ENCODE data around the gene CD6. TPM values are rescaled to one million over a fixed set of nuclear protein-coding genes. Genes with fewer than 3 reads are reported as not detected.
A peak's percentile ranks its signal among the peaks of the same experiment; 100 is the strongest.

The CD6 gene
- total and polyA plus RNA-seq, 2 of the 8 experiments (the other 6 are each of a cell fraction or from before 2014, with no cell fraction given), result 0.03 TPM; not detected in 1

DNA sequence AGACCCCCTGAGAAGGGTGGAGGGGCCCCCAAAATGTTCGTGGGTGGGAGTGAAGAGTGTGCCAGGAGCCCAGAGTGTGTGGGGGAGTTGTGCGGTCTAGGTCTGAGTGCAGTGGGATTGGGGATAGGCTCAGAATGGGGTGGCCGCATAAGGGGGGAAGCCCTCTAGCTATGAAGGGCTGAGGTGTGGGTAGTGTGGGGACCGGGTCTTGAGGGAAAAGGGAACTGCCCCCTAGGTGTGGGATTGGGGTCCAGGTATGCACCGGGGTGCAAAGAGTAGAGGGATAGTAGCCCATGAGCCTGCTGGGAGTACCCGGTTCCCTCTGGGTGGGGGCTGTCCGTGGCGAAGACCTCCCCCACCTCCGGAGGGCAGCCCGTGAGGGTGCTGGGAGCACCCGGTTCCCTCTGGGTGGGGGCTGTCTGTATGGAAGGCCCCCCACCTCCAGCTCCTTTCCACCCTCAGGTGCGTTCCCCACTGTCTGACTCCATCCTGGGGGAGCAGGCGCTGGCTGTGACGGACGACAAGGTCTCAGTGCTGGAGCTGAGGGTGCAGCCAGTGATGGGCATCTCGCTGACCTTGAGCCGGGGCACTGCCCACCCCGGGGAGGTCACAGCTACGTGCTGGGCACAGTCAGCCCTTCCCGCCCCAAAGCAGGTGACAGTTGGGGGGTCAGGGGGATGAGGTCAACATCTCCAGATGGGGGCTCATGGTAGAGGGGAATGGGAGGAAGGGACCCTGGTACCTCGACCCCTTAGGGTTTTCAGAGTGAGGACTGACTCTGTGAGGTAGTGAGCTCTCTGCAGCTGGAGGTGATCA, 36.5 kb upstream of the CD6 start:
- H3K23ac ChIP-seq (ENCODE audit: insufficient read length), result no peak overlapping the region

More for the DNA sequence above, 36.5 kb upstream of the CD6 start:
- Histone ChIP-seq H4K20me1 (replicated peaks in 1 of 2; ENCODE audit: control insufficient read depth in 1 of 2, insufficient read depth in 2 of 2, low read length in 2 of 2) (peaks cover 3 to 7% of the 10 kb centered on the region in 2 experiments), H2BK120ac (replicated peaks; ENCODE audit: low read depth, low read length) (no peak overlapping the region), H2BK12ac (ENCODE audit: low read depth, low read length) (no peak overlapping the region), H3K9me3 (ENCODE audit: insufficient read depth in 2 of 2, low read depth in 1 of 2, low read length in 1 of 2) (no peaks in the 10 kb centered on the region), H2BK5ac (ENCODE audit: low read depth, low read length) (no peak overlapping the region), H3K14ac (ENCODE audit: insufficient read length) (no peak overlapping the region), H3K27ac (ENCODE audit: low read depth, low read length) (no peak overlapping the region), H2BK15ac (ENCODE audit: low read length) (no peak overlapping the region), H3K9ac (replicated peaks in 1 of 4; ENCODE audit: extremely low read depth in 1 of 4, low read depth in 3 of 4, low read length in 3 of 4) (no peak overlapping the region), H2AK5ac (ENCODE audit: low read depth, low read length) (no peak overlapping the region), H3K18ac (ENCODE audit: extremely low read depth, low read length) (no peak overlapping the region), H3K23me2 (ENCODE audit: low read depth, low read length) (no peaks in the 10 kb centered on the region), H3K27me3 (replicated peaks in 1 of 4; ENCODE audit: control insufficient read depth in 3 of 4, extremely low read depth in 1 of 4, insufficient read depth in 3 of 4, low read length in 3 of 4) (no peaks in the 10 kb centered on the region), H4K5ac (ENCODE audit: insufficient read length, low read depth, low read length) (no peak overlapping the region), H3K36me3 (ENCODE audit: control insufficient read depth in 2 of 4, insufficient read depth in 4 of 4, low read length in 3 of 4) (peaks cover 4 to 41% (median 19%) of the 10 kb centered on the region in 4 experiments; a peak in 5 of 8 replicates), H3K4ac (replicated peaks; ENCODE audit: insufficient read length, low read depth, low read length) (no peak overlapping the region), H2AFZ (ENCODE audit: low read length) (no peak overlapping the region), H3K79me2 (ENCODE audit: control insufficient read depth in 1 of 2, insufficient read depth in 2 of 2, low read length in 2 of 2) (no peaks in the 10 kb centered on the region), H4K8ac (ENCODE audit: extremely low read depth, insufficient read depth, low read length) (0 out of 2 replicates have a peak overlapping the region, but pooled peaks have one; percentile 2), H3K4me1 (replicated peaks in 1 of 4; ENCODE audit: control insufficient read depth in 3 of 4, insufficient read depth in 4 of 4, low read length in 3 of 4) (peaks cover 0 to 3% (median 1%) of the 10 kb centered on the region in 4 experiments; a peak in 4 of 7 replicates), H2BK20ac (ENCODE audit: low read length) (no peak overlapping the region), H3K4me3 (ENCODE audit: extremely low read depth in 1 of 4, insufficient read depth in 2 of 4, low read depth in 3 of 4, low read length in 4 of 4) (no peak overlapping the region), H3K4me2 (ENCODE audit: insufficient read depth in 1 of 2, low read depth in 2 of 2, low read length in 2 of 2) (no peak overlapping the region), H4K91ac (replicated peaks; ENCODE audit: insufficient read length, low read length) (no peak overlapping the region), H3K79me1 (ENCODE audit: low read depth, low read length) (no peaks in the 10 kb centered on the region), H3K56ac (replicated peaks; ENCODE audit: insufficient read length, low read depth, low read length) (no peak overlapping the region)
- ChIA-PET POLR2A (ENCODE audit: partially characterized antibody) (interaction anchor here (0.9 to 2.1 kb wide), 5 partner anchors 10 to 15 kb away, joined by 3 to 7 read pairs (median 3); partner anchors contain the start of gene TMEM132A), CTCF (ENCODE audit: partially characterized antibody) (interaction anchor here (0.9 to 3.4 kb wide), 6 partner anchors 8 to 190 kb away, joined by 3 to 20 read pairs (median 4); no protein-coding TSS in a partner anchor)
- 87% methylated on average over 19 of the region's 21 CpGs; no CpG with 5 or more reads in 1 of the 2 experiments for WGBS, 2 experiments (ENCODE audit: extremely low coverage in 1 of 2, insufficient coverage in 1 of 2, insufficient read length in 1 of 2, insufficient replicate concordance in 2 of 2, low coverage in 1 of 2, low lambda C conversion rate in 2 of 2, missing lambda C conversion rate in 1 of 2)
- TF ChIP-seq, protein P1, sequence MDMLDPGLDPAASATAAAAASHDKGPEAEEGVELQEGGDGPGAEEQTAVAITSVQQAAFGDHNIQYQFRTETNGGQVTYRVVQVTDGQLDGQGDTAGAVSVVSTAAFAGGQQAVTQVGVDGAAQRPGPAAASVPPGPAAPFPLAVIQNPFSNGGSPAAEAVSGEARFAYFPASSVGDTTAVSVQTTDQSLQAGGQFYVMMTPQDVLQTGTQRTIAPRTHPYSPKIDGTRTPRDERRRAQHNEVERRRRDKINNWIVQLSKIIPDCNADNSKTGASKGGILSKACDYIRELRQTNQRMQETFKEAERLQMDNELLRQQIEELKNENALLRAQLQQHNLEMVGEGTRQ (IDR thresholded peaks at IDR 0.05; ENCODE audit: low read length), result no peak
- peak; percentile 11; the same call in 1 of the 2 replicates for TF ChIP-seq POLR2AphosphoS5 (IDR thresholded peaks at IDR 0.05; ENCODE audit: low read depth, low read length)
- DNase-seq (ENCODE audit: low read depth in 1 of 2, low spot score in 2 of 2) (no peak), FAIRE-seq (no peak)

Measured in H1 (cell line).